Spleen (tissue), 11 donors: Measurements from ENCODE around the gene ACVR1. TPM values are rescaled to one million over a fixed set of nuclear protein-coding genes. Genes with fewer than 3 reads are reported as not detected.

ENCODE experiments used
- DNase-seq: peaks from one replicate; pipeline ENCODE4 v3.0.0-alpha.2; 2020
- H3K27ac ChIP-seq, 8 donors: fragments of 200-600 bp; sonication (generic) in 7 of 8; 1 replicate in 4 of 8; 2 replicates in 4 of 8; pipeline versions ENCODE4 v1.5.0 to v1.8.0; 2016 to 2021; ENCODE audit warnings: inconsistent platforms in 4 of 8, mild to moderate bottlenecking in 4 of 8, moderate library complexity in 1 of 8
- H3K27me3 ChIP-seq, 7 donors: fragments of 200-600 bp; sonication (generic) in 6 of 7; replicated peaks in 1 of 7; 1 replicate in 4 of 7; 2 replicates in 3 of 7; pipeline versions ENCODE4 v1.5.0 to v1.8.0; 2016 to 2021; ENCODE audit warnings: inconsistent platforms in 3 of 7, mild to moderate bottlenecking in 1 of 7
- H3K36me3 ChIP-seq, 6 donors: fragments of 200-600 bp; sonication (generic) in 5 of 6; 1 replicate in 4 of 6; 2 replicates in 2 of 6; pipeline versions ENCODE4 v1.5.0 to v1.8.0; 2016 to 2021; ENCODE audit warnings: inconsistent platforms in 2 of 6
- H3K4me1 ChIP-seq, 6 donors: fragments of 200-600 bp; sonication (generic) in 5 of 6; 1 replicate in 3 of 6; 2 replicates in 3 of 6; pipeline versions ENCODE4 v1.5.0 to v1.8.0; 2016 to 2021; ENCODE audit warnings: inconsistent platforms in 3 of 6
- H3K4me3 ChIP-seq, 8 donors: fragments of 200-600 bp; sonication (generic) in 7 of 8; 1 replicate in 4 of 8; 2 replicates in 4 of 8; pipeline versions ENCODE4 v1.5.0 to v1.8.0; 2016 to 2021; ENCODE audit warnings: inconsistent platforms in 4 of 8, mild to moderate bottlenecking in 4 of 8, moderate library complexity in 2 of 8
- H3K9me3 ChIP-seq, 8 donors: fragments of 200-600 bp; sonication (generic) in 7 of 8; 1 replicate in 4 of 8; 2 replicates in 4 of 8; pipeline versions ENCODE4 v1.5.0 to v1.8.0; 2016 to 2021; ENCODE audit warnings: inconsistent platforms in 4 of 8
- CTCF ChIP-seq, 11 experiments: fragments of 200-600 bp in 7 of 11; fragments of 450-650 bp in 4 of 11; sonication (generic) in 4 of 11; IDR thresholded peaks in 8 of 11; conservative IDR thresholded peaks in 3 of 11; 1 replicate in 7 of 11; 2 replicates in 4 of 11; pipeline versions ENCODE4 v1.4.0 to v1.8.0; 2016 to 2021; ENCODE audit warnings: antibody characterized with exemption in 11 of 11, inconsistent platforms in 4 of 11, mild to moderate bottlenecking in 1 of 11
- POLR2A ChIP-seq, 3 donors: fragments of 450-650 bp; IDR thresholded peaks; one replicate each; pipeline ENCODE4 v1.5.1; 2017; ENCODE audit warnings: antibody characterized with exemption in 3 of 3, mild to moderate bottlenecking in 1 of 3
- POLR2AphosphoS5 ChIP-seq, 3 donors: sonication (generic); formaldehyde crosslinking; IDR thresholded peaks; one replicate each; pipeline ENCODE4 v1.5.1; 2017; ENCODE audit warnings: antibody characterized with exemption in 3 of 3
- WGBS, 5 donors: extraction: QIAGEN DNeasy Blood & Tissue Kit in 3 of 5; methylation state at CpG; one replicate each; pipeline versions ENCODE4 v1.1.5 to v1.1.7; 2013 to 2018; 5-methylcytosine and 5-hydroxymethylcytosine counted together
- intact Hi-C: fragments of 100-400 bp; cut with DNase I; formaldehyde crosslinking; loops from one replicate; pipeline ENCODE4 v1.15.0; 2023; ENCODE audit warnings: low total_unique reads
- polyA plus RNA-seq, 3 donors: library from polyadenylated mRNA; stranded (reverse); fragments of 200-250 nt; gene quantifications; one replicate each; pipeline ENCODE4 v1.2.1, GENCODE V29; 2013
- total RNA-seq, 7 donors: library from RNA; depleted of rRNA in 3 of 7; stranded (reverse); fragments of >200 nt in 3 of 7; fragmentation: NEBNext Ultra II Directional in 4 of 7; extraction: Animal tissue kit (Norgen Biotek cat#: 25700) in 4 of 7; gene quantifications; one replicate each; pipeline versions ENCODE4 v1.1.0 to v1.2.1, GENCODE V29; 2016 to 2021
- donor health status: healthy with polysubstance abuse.
- donor health status: DM: no; HTN: no; CAD: no; lungs with moderate emphysema.
- donor health status: DM: no; HTN: no; CAD: no.
- donor health status: Bipolar disorder and iron deficiency.
- donor health status: healthy.
- donor health status: DM: no; HTN: no; CAD: no.
- donor health status: DM: yes; HTN: yes; CAD: no.

Gene ACVR1
- total and polyA plus RNA-seq, 10 donors: 2.1 to 23.8 (median 13.6) TPM

- TF ChIP-seq CTCF (IDR thresholded peaks at IDR 0.05 in 8 of 11, conservative IDR thresholded peaks at IDR 0.05 in 3 of 11) (no peak), POLR2A (IDR thresholded peaks at IDR 0.05) (no peak), POLR2AphosphoS5 (IDR thresholded peaks at IDR 0.05) (no peak)
- Histone ChIP-seq H3K4me1 (peaks cover under 1 to 7% (median 3%) of the 10 kb centered on the region in 6 donors), H3K27ac (no peak overlapping the region), H3K36me3 (no peaks in the 10 kb centered on the region), H3K27me3 (no peaks in the 10 kb centered on the region), H3K9me3 (no peaks in the 10 kb centered on the region), H3K4me3 (no peak overlapping the region)
- intact Hi-C loops: no loop called here
- WGBS, 5 donors: 76 to 86% (median 80%) methylated on average over 2 of the region's 2 CpGs
- DNase-seq: no peak
These were observed 7.1 kb downstream of the ACVR1 start for GRCh38 chr2:157868993-157869392.

- H3K27me3 ChIP-seq: no peaks in the 10 kb centered on the region
- H3K9me3 ChIP-seq: no peaks in the 10 kb centered on the region
- peaks cover 0 to 4% (median 0%) of the 10 kb centered on the region in 6 donors for H3K4me1 ChIP-seq
- H3K4me3 ChIP-seq: no peak overlapping the region
- TF ChIP-seq POLR2AphosphoS5 (IDR thresholded peaks at IDR 0.05): no peak
- TF ChIP-seq CTCF (IDR thresholded peaks at IDR 0.05 in 8 of 11, conservative IDR thresholded peaks at IDR 0.05 in 3 of 11): no peak
- TF ChIP-seq POLR2A (IDR thresholded peaks at IDR 0.05): no peak
- DNase-seq: no peak
- no peak overlapping the region for H3K27ac ChIP-seq
- H3K36me3 ChIP-seq: no peaks in the 10 kb centered on the region
- intact Hi-C loops: no loop called here
These were observed 8.4 kb downstream of the ACVR1 start for GRCh38 chr2:157867703-157868102.

GRCh38 chr2:157866666-157867642, 9.2 kb downstream of the ACVR1 start:
- Histone ChIP-seq H3K4me3 (no peak overlapping the region), H3K27ac (no peak overlapping the region), H3K27me3 (no peaks in the 10 kb centered on the region), H3K9me3 (no peaks in the 10 kb centered on the region), H3K36me3 (no peaks in the 10 kb centered on the region), H3K4me1 (peaks cover 0 to 4% (median 0%) of the 10 kb centered on the region in 6 donors)
- WGBS, 5 donors: 80 to 93% (median 85%) methylated on average over 4 of the region's 4 CpGs
- intact Hi-C loops: no loop called here
- no peak for DNase-seq
- no peak for TF ChIP-seq POLR2AphosphoS5 (IDR thresholded peaks at IDR 0.05)
- TF ChIP-seq POLR2A (IDR thresholded peaks at IDR 0.05): no peak
- TF ChIP-seq CTCF (IDR thresholded peaks at IDR 0.05 in 8 of 11, conservative IDR thresholded peaks at IDR 0.05 in 3 of 11): no peak

- Histone ChIP-seq H3K9me3 (no peaks in the 10 kb centered on the region), H3K27ac (no peak overlapping the region), H3K4me3 (no peak overlapping the region), H3K36me3 (no peaks in the 10 kb centered on the region), H3K4me1 (peaks cover 0 to 4% (median 0%) of the 10 kb centered on the region in 6 donors), H3K27me3 (no peaks in the 10 kb centered on the region)
- WGBS, 5 donors: 85 to 91% (median 88%) methylated on average over 3 of the region's 3 CpGs
- intact Hi-C loops: no loop called here
- no peak for DNase-seq
- TF ChIP-seq POLR2A (IDR thresholded peaks at IDR 0.05) (no peak), CTCF (IDR thresholded peaks at IDR 0.05 in 8 of 11, conservative IDR thresholded peaks at IDR 0.05 in 3 of 11) (no peak), POLR2AphosphoS5 (IDR thresholded peaks at IDR 0.05) (no peak)
These were observed 9.9 kb downstream of the ACVR1 start for GRCh38 chr2:157866202-157866601.
